ENCODE measurements around the gene ARMH2.

Gene ARMH2

DNA sequence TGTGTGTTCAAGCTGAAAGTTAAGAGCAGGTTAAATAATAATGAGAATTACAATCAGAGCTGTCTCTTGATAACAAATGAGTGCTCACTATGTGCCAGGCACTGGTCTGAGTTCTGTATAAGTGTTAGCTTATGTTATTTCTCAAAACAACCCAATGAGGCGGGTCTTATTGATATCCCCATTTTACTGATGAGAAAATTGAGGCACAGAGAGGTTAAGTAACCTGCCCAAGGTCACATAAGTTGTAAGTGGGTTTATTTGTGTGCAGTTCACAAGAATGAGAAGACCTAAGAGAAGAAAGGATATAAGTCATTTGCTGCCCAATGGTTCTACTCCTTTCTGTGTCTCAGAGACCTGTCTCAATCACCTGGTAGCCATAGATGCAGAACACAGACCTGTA is 34.1 kb upstream of the ARMH2 start:
- H3K36me3 ChIP-seq (ENCODE audit: control insufficient read depth, insufficient read depth, low read length): peaks cover 3% of the 10 kb centered on the region
- TF ChIP-seq, protein P1, sequence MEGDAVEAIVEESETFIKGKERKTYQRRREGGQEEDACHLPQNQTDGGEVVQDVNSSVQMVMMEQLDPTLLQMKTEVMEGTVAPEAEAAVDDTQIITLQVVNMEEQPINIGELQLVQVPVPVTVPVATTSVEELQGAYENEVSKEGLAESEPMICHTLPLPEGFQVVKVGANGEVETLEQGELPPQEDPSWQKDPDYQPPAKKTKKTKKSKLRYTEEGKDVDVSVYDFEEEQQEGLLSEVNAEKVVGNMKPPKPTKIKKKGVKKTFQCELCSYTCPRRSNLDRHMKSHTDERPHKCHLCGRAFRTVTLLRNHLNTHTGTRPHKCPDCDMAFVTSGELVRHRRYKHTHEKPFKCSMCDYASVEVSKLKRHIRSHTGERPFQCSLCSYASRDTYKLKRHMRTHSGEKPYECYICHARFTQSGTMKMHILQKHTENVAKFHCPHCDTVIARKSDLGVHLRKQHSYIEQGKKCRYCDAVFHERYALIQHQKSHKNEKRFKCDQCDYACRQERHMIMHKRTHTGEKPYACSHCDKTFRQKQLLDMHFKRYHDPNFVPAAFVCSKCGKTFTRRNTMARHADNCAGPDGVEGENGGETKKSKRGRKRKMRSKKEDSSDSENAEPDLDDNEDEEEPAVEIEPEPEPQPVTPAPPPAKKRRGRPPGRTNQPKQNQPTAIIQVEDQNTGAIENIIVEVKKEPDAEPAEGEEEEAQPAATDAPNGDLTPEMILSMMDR (IDR thresholded peaks at IDR 0.05; ENCODE audit: insufficient read depth, low read length, poor library complexity, severe bottlenecking): no peak
- H3K27me3 ChIP-seq (replicated peaks; ENCODE audit: control insufficient read depth, insufficient read depth, low read length): no peaks in the 10 kb centered on the region
- no peak overlapping the region for H3K4me3 ChIP-seq (replicated peaks; ENCODE audit: low read depth, low read length)
- DNase-seq (ENCODE audit: extremely low read depth, insufficient read length): no peak

DNA sequence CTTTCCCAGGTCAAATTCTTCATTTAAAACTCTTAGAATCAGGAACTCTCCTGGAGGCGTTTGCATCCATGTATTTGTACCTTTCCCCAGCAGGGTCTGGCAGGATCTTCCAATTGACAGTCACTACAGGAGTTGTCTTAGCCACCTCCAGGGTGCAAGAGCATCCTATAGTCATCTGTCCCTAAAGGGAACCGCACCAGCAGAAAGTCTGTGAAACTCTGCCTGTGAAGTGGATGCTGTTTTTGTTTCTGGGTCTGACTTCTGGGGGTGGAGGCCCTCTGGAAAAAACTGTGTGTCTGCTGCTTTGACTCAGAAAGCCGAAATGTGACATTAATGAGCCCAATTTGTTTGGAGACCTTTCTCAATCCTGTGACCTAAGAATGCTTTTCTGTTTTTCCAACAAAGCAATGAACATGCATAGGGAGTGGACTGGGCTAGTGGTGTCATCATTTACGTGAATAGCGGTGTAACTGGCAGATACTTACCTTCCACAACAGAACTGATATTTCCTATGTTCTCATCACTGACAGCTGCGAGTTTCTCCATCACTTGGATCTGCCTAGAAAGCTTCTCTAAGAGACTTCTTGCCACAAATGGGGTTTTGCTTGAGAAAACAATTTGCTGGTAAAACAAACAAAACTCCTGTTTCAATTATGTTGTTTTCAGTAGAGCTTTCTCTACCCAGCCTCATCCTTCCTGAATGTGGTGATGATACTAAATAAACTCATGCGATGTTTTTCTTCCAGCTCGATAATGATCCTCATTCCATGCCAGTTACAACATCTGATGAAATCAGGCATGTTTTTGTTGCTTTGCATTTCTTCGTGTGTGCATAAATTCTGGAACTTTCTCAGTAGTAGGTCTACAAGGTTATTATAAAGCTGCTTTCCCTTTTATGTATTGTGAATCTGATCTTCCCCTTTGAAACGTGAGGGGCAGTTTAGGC is 33.3 kb upstream of the ARMH2 start:
- peaks cover 6% of the 10 kb centered on the region for H3K36me3 ChIP-seq (ENCODE audit: control insufficient read depth, insufficient read depth, low read length)
- H3K27me3 ChIP-seq (replicated peaks; ENCODE audit: control insufficient read depth, insufficient read depth, low read length): no peaks in the 10 kb centered on the region
- TF ChIP-seq, protein P1 (IDR thresholded peaks at IDR 0.05; ENCODE audit: insufficient read depth, low read length, poor library complexity, severe bottlenecking): no peak
- DNase-seq (ENCODE audit: extremely low read depth, insufficient read length): no peak
- no peak overlapping the region for H3K4me3 ChIP-seq (replicated peaks; ENCODE audit: low read depth, low read length)

DNA sequence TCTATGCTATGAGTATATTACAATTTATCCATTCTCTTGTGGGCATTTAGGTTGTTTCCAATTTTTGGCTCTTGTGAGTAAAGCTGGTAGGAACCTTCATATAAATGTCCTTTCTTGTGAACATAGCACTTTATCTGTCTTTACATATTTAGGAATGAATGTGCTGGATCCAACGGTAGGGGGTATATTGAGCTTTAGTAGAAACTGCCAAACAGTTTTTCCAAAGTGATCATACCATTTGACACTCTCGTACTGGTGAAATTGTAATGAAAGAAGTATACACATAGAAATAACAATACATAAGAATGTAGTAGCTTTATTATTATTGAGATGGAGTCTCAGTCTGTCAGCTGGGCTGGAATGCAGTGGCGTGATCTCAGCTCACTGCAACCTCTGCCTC is 30.9 kb upstream of the ARMH2 start:
- no peak for DNase-seq (ENCODE audit: extremely low read depth, insufficient read length)
- Histone ChIP-seq H3K27me3 (replicated peaks; ENCODE audit: control insufficient read depth, insufficient read depth, low read length) (no peaks in the 10 kb centered on the region), H3K4me3 (replicated peaks; ENCODE audit: low read depth, low read length) (no peak overlapping the region), H3K36me3 (ENCODE audit: control insufficient read depth, insufficient read depth, low read length) (peaks cover 6% of the 10 kb centered on the region)
- TF ChIP-seq, protein P1 (IDR thresholded peaks at IDR 0.05; ENCODE audit: insufficient read depth, low read length, poor library complexity, severe bottlenecking): no peak

DNA sequence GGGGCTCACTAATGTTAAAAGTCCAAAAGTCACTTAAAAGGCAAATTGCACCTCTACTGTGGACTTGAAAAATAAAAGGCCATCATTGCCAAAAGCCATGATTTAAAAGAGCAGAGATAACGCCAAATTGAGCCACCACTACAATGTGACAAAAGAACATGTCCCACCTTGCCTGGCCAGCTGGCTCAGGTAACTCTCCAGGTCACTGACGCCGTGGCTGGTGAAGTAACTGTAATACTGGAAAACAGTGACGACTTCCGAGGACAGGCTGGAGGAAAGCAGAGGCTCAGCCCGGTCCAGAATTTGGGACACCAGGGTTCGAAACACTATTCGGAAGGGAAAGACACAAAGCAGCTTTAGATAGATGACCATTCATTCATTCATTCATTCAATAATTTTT is 29.3 kb upstream of the ARMH2 start:
- TF ChIP-seq, protein P1 (IDR thresholded peaks at IDR 0.05; ENCODE audit: insufficient read depth, low read length, poor library complexity, severe bottlenecking): no peak
- H3K36me3 ChIP-seq (ENCODE audit: control insufficient read depth, insufficient read depth, low read length): peaks cover 6% of the 10 kb centered on the region

DNA sequence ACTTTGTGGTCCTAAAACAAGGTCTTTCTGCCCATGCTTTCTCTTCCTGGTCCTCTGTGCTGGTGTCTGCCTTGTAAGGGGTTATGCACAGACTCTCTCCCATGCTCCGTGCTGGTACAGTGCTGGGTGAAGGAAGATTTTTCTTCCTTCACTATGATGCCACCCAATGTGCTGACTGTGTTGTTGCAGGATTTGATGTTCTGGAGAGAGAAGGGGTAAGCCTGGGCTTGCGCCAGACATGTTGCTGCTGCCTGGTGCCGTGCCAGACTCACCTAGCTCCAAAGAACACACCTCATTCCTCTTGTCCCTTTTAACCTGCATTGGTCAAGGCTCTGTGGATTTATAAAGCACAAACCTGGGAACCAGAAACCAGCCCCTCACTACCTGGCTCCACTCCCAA is 28.4 kb upstream of the ARMH2 start:
- Histone ChIP-seq H3K27me3 (replicated peaks; ENCODE audit: control insufficient read depth, insufficient read depth, low read length) (no peaks in the 10 kb centered on the region), H3K4me3 (replicated peaks; ENCODE audit: low read depth, low read length) (no peak overlapping the region), H3K36me3 (ENCODE audit: control insufficient read depth, insufficient read depth, low read length) (peaks cover 6% of the 10 kb centered on the region)
- no peak for DNase-seq (ENCODE audit: extremely low read depth, insufficient read length)
- TF ChIP-seq, protein P1 (IDR thresholded peaks at IDR 0.05; ENCODE audit: insufficient read depth, low read length, poor library complexity, severe bottlenecking): no peak

More for the DNA sequence above, 29.3 kb upstream of the ARMH2 start:
- Histone ChIP-seq H3K4me3 (replicated peaks; ENCODE audit: low read depth, low read length) (no peak overlapping the region), H3K27me3 (replicated peaks; ENCODE audit: control insufficient read depth, insufficient read depth, low read length) (no peaks in the 10 kb centered on the region)
- no peak for DNase-seq (ENCODE audit: extremely low read depth, insufficient read length)
